GM19240 (cell line): ENCODE results near the gene HDAC4.

Experiments used
- DNase-seq: peaks from one replicate; pipeline ENCODE4 v3.0.0; 2011; ENCODE audit warnings: low spot score; ENCODE audit not compliant: insufficient read length

HDAC4 gene

GRCh38 chr2:239429473-239430350, 28.9 kb upstream of the HDAC4 start:
- no peak for DNase-seq

GRCh38 chr2:239425631-239426030, 24.8 kb upstream of the HDAC4 start:
- no peak for DNase-seq

GRCh38 chr2:239424337-239425045, 23.7 kb upstream of the HDAC4 start:
- no peak for DNase-seq

GRCh38 chr2:239423551-239423950, 22.7 kb upstream of the HDAC4 start:
- DNase-seq, result no peak

- DNase-seq, result no peak
These were observed 21.0 kb upstream of the HDAC4 start for GRCh38 chr2:239421851-239422250.

GRCh38 chr2:239420082-239420481, 19.3 kb upstream of the HDAC4 start:
- no peak for DNase-seq

GRCh38 chr2:239418918-239419317, 18.1 kb upstream of the HDAC4 start:
- DNase-seq, result no peak

GRCh38 chr2:239412905-239413603, 12.2 kb upstream of the HDAC4 start:
- DNase-seq, result no peak

GRCh38 chr2:239411549-239412319, 10.9 kb upstream of the HDAC4 start:
- DNase-seq, result no peak

GRCh38 chr2:239411117-239411516, 10.3 kb upstream of the HDAC4 start:
- DNase-seq, result no peak

- no peak for DNase-seq
These were observed 9.2 kb upstream of the HDAC4 start for GRCh38 chr2:239409976-239410375.

- DNase-seq, result no peak
These were observed 6.3 kb upstream of the HDAC4 start for GRCh38 chr2:239407112-239407511.

- DNase-seq, result no peak
These were observed 5.6 kb upstream of the HDAC4 start for GRCh38 chr2:239406316-239406995.

- no peak for DNase-seq
These were observed 4.3 kb upstream of the HDAC4 start for GRCh38 chr2:239405071-239405470.

- DNase-seq, result no peak
These were observed 1.8 kb upstream of the HDAC4 start for GRCh38 chr2:239402666-239403065.

- DNase-seq, result no peak
These were observed 1.0 kb upstream of the HDAC4 start for GRCh38 chr2:239401881-239402233.

GRCh38 chr2:239401067-239401880, 454 bp upstream of the HDAC4 start:
- peak; percentile 99 for DNase-seq

- DNase-seq, result no peak
These were observed 762 bp downstream of the HDAC4 start for GRCh38 chr2:239399921-239400595.

- DNase-seq, result no peak
These were observed 1.3 kb downstream of the HDAC4 start for GRCh38 chr2:239399433-239399920.
